ENCODE data around the gene SMCR8.

SMCR8 gene

DNA sequence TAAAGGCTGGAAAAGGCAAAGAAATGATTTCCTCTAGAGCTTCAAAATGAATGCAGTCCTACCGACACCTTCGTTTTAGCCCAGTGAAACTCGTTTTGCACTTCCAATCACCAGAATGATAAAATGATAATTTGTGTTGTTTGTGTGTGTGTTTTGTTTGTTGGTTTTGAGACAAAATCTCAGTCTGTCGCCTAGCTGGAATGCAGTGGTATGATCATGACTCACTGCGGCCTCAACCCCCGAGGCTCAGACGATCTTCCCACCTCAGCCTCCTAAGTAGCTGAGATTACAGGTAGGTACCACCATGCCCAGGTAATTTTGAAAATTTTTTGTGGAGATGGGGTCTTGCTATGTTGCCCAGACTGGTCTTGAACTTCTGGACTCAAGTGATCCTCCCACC is 59.1 kb downstream of the SMCR8 start:
- H3K9me3 ChIP-seq (ENCODE audit: control insufficient read depth in 1 of 2, low read length in 2 of 2), result peaks cover 0 to 5% of the 10 kb centered on the region in 2 donors
- no peak overlapping the region for H3K9ac ChIP-seq (ENCODE audit: low read depth in 1 of 2, low read length in 2 of 2)
- H3K4me3 ChIP-seq (ENCODE audit: low read depth in 1 of 2, low read length in 2 of 2), result no peak overlapping the region
- no peaks in the 10 kb centered on the region for H3K27me3 ChIP-seq (ENCODE audit: control insufficient read depth in 1 of 2, insufficient read depth in 2 of 2, low read length in 2 of 2)
- no peaks in the 10 kb centered on the region for H3K36me3 ChIP-seq (ENCODE audit: control insufficient read depth in 1 of 2, insufficient read depth in 2 of 2, low read length in 2 of 2)
- no peak overlapping the region for H3K27ac ChIP-seq (ENCODE audit: low read depth, low read length)
- H3K4me1 ChIP-seq (ENCODE audit: control insufficient read depth in 1 of 2, insufficient read depth in 2 of 2, low read length in 2 of 2), result peaks cover 0 to 15% of the 10 kb centered on the region in 2 donors
